ENCODE measurements around the gene PCDH9. TPM values are rescaled to one million over a fixed set of nuclear protein-coding genes. Genes with fewer than 3 reads are reported as not detected.

Gene PCDH9
- polyA plus RNA-seq, 3 donors from 2014 or later, result 0.56 to 0.77 TPM; not detected in 1

DNA sequence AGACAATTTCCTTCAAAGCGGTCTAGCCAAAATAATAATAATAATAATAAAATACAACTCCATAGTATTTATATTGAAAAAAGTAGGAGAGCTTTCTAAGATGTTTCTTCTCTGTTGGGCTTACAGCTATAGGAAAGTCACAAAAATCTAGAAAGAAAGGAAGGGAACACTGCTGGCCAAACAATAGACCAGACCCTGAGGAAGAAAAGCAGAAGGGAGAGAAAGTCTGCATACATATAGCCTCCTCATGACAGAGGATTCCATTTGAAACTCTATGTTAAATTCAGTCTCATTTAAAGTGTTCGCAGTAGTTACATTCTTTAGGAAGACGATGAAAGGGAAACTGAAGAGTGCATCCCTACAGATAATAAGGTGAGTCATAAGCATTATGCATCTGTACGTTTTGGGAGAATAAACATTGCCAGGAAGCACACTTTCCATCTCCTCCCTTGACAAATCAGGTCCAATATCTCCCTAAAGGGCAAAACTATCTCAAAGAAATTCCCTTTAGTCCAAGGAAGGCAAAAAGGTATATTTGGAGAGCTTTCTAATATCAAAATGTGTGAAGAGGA is 86.5 kb downstream of the PCDH9 start:
- Mint-ChIP-seq H3K4me3 (no peak overlapping the region), H3K27ac (no peak overlapping the region), H3K27me3 (ENCODE audit: low read depth in 3 of 3) (no peaks in the 10 kb centered on the region), H3K36me3 (no peaks in the 10 kb centered on the region), H3K4me1 (peaks cover 0 to 6% of the 10 kb centered on the region in 2 donors), H3K9me3 (peaks cover 0 to 5% (median under 1%) of the 10 kb centered on the region in 6 donors)
- DNase-seq, result no peak

DNA sequence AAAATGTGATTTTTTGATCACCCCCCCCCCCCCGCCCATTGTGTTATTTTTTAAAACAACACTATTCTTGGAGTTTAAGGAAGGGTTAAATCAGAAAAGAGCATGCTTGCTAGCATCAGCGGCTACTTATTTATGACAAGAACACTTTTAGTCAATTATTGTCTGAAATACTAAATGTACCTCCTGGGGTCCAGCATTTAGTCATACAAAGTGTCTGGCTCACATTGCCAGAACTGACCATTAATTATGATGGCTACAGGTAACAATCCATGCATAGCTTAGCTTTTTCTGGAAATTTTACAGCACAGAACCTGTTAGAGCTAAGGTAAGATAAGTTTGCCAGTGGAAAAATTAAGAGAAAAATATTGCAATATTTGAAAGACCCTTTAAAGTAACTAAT is 90.1 kb downstream of the PCDH9 start:
- DNase-seq, result no peak
- Mint-ChIP-seq H3K4me1 (no peaks in the 10 kb centered on the region), H3K27ac (no peak overlapping the region), H3K4me3 (no peak overlapping the region), H3K9me3 (peaks cover 0 to 5% (median 2%) of the 10 kb centered on the region in 6 donors), H3K36me3 (no peaks in the 10 kb centered on the region), H3K27me3 (ENCODE audit: low read depth in 3 of 3) (peaks cover 0 to 2% (median 0%) of the 10 kb centered on the region in 3 donors)

DNA sequence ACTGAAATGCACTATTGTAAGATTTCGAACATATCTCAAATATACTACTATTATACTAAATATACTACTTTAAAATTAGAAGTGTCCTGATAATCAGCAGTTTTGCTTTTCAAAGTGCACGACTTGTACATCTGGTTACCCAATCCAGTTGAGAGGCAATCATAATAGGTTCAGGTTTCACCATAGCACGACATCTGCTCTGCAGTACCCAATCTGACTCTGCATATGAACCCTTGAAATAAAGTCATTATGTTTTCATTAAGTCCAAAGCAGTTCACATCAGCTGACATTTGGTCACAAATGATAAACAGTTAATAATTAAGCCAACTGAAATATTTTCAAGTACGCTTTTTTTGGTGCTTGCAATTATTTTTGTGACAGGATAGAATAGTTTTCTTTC is 90.6 kb downstream of the PCDH9 start:
- Mint-ChIP-seq H3K27ac (no peak overlapping the region), H3K27me3 (ENCODE audit: low read depth in 3 of 3) (peaks cover 0 to 2% (median 0%) of the 10 kb centered on the region in 3 donors), H3K36me3 (no peaks in the 10 kb centered on the region), H3K4me3 (no peak overlapping the region), H3K4me1 (peaks cover 0 to 4% of the 10 kb centered on the region in 2 donors), H3K9me3 (peaks cover 0 to 5% (median 2%) of the 10 kb centered on the region in 6 donors)
- DNase-seq, result no peak

DNA sequence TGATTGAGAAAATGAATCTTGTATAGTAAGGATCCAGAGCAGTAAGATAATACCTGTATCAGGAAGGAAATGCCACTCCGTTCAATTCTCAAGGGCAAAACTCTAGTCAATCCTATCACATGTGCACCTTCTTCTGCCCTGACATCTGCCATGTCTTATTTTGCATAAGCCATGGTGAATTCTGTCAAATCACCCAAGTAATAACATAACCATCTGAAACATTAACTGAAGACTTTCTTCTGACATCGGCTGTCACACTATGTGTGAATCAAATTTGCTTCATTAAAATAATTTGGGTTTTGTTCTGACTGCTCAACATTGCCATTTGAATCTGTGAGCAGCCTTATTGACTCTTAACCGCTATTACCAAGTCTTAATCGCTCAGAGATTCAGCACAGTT is 91.2 kb downstream of the PCDH9 start:
- Mint-ChIP-seq H3K36me3 (no peaks in the 10 kb centered on the region), H3K9me3 (peaks cover 0 to 5% (median 2%) of the 10 kb centered on the region in 6 donors), H3K27me3 (ENCODE audit: low read depth in 3 of 3) (peaks cover 0 to 3% (median 0%) of the 10 kb centered on the region in 3 donors), H3K27ac (no peak overlapping the region), H3K4me3 (no peak overlapping the region), H3K4me1 (peaks cover 0 to 9% of the 10 kb centered on the region in 2 donors)
- DNase-seq, result no peak

DNA sequence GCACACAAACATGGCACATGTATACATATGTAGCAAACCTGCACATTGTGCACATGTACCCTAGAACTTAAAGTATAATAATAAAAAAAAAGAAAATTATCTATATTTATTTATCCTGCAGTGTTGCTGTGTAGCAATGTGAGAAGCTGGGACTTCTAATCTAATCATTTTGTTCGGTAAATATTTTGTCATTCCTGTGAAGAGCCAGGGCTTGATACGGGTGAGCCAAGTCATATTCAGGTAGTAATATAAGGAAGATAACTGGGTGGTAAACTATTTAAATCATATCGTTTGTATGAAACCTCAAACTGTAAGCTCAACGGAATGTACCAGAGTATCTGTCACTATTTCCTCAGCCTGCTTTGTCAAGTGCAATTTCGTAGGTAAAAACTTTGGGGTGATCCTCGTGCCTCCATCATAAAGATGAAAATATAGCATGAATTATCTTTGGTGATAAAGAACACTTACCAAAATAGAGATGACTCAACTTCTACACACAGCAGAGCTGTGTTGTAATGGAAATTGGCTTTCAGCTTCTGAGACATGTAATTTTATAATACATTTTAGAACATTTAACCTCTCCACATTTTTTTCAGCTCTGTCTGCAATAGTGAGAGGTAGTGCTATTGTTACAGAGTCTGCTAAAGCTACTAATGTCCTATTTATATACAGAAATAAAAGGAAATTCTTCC is 92.9 kb downstream of the PCDH9 start:
- Mint-ChIP-seq H3K4me1 (peaks cover 0 to 9% of the 10 kb centered on the region in 2 donors), H3K36me3 (no peaks in the 10 kb centered on the region), H3K27me3 (ENCODE audit: low read depth in 3 of 3) (peaks cover 0 to 4% (median 0%) of the 10 kb centered on the region in 3 donors), H3K4me3 (no peak overlapping the region), H3K27ac (no peak overlapping the region), H3K9me3 (peaks cover 0 to 5% (median 2%) of the 10 kb centered on the region in 6 donors)
- DNase-seq, result no peak

DNA sequence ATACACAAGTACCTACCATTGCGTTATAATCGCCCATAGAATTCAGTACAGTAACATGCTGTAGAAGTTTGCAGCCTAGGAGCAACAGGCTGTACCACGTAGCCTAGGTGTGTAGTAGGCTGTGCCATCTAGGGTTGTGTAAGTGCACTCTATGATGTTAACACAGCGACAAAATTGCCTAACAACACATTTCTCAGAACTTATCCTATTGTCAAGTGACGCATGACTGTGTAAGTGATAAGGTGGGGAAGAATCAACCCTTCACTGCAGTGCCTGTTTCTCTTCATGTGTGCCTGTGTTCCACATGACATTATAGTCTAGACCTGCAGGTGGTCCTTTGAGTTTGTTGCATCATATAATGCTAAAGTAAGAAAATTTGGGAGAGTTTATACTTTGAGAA is 94.0 kb downstream of the PCDH9 start:
- H3K9me3 Mint-ChIP-seq, result peaks cover 0 to 5% (median 2%) of the 10 kb centered on the region in 6 donors
- peaks cover 0 to 9% of the 10 kb centered on the region in 2 donors for H3K4me1 Mint-ChIP-seq
- DNase-seq, result no peak
- peaks cover 0 to 4% (median 0%) of the 10 kb centered on the region in 3 donors for H3K27me3 Mint-ChIP-seq (ENCODE audit: low read depth in 3 of 3)
- no peak overlapping the region for H3K27ac Mint-ChIP-seq
- no peaks in the 10 kb centered on the region for H3K36me3 Mint-ChIP-seq
- H3K4me3 Mint-ChIP-seq, result no peak overlapping the region

DNA sequence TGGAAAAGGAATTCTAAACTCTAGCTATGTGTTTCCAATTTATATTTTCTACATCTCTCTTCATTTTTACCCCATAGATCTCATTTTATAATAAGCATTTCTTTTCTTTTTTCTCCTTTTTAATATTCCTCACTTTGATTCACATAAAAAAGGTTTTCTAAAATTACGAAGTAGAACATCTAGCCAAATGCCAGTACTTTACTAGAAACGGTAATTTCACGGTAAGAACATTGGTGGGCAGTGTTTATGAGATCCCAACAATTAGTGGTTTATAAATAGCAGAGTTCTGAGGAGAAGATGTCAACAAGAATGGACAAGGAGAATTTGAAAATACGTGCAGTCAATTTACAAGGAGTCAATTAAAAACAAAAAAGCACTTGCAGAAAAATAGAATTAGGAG is 94.8 kb downstream of the PCDH9 start:
- DNase-seq, result no peak
- Mint-ChIP-seq H3K4me3 (no peak overlapping the region), H3K36me3 (no peaks in the 10 kb centered on the region), H3K27ac (peak overlapping the region in 1 of 6 donors; percentile 35), H3K27me3 (ENCODE audit: low read depth in 3 of 3) (peaks cover 0 to 4% (median 0%) of the 10 kb centered on the region in 3 donors), H3K4me1 (peaks cover 0 to 9% of the 10 kb centered on the region in 2 donors), H3K9me3 (peaks cover 0 to 2% (median 0%) of the 10 kb centered on the region in 6 donors)

DNA sequence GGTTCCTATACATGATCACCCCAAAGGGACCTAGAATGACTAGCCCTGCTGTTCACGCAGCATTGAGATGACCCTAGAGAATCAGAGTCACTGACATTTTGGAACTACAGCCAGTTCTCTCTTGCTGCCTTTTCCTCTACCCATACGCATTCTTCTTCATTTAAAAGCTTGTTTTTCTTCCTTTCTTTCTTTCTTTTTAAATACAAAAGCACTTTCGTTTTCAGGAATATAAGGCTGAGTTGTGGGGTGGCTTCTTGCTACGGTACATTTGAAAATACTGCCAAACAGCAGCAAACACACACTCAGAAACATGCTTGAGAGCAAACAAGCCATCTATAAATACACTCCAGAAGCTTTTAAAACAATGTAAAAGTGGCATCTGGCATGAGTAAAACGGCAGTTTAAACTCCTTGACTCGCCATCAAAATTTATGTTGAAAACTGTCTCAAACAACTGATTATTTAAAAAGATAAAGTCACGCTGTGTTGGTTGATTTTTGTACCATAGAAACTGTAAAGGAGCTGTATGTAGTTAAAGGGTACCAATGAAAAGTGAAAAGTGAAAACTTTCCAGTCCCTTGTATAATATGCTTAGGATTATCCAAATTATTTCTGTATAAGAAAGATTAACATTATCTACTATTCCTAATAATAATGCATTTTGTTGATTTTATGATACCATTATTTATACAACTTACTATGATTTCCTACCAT is 95.6 kb downstream of the PCDH9 start:
- no peak for DNase-seq
- peaks cover 0 to 9% of the 10 kb centered on the region in 2 donors for H3K4me1 Mint-ChIP-seq
- H3K36me3 Mint-ChIP-seq, result no peaks in the 10 kb centered on the region
- peaks cover 0 to 2% (median 0%) of the 10 kb centered on the region in 6 donors for H3K9me3 Mint-ChIP-seq
- peaks cover 0 to 4% (median 0%) of the 10 kb centered on the region in 3 donors for H3K27me3 Mint-ChIP-seq (ENCODE audit: low read depth in 3 of 3)
- peak overlapping the region; percentile 32 to 58 (median 49) for H3K4me3 Mint-ChIP-seq
- H3K27ac Mint-ChIP-seq, result peak overlapping the region in 3 of 6 donors; percentile 14 to 22 (median 20)

DNA sequence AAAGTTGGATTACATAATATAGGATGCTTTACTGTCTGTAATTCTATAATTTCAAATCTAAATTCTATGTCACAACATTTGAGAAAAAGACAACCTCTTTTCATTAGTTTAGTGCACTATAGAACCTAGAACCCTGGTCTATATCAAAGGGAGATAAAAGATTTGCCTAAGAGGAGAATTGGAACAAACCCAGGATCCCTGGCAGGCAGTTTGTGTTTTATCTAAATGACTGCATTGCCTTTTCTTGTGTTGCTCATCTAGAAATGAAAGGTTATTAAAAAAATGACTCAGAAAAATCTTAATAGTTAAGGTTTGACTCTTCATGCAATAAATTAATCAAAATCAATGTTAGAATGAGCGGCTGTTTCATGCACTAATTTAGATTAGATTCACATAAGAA is 96.7 kb downstream of the PCDH9 start:
- peaks cover 0 to 4% (median 0%) of the 10 kb centered on the region in 3 donors for H3K27me3 Mint-ChIP-seq (ENCODE audit: low read depth in 3 of 3)
- H3K4me3 Mint-ChIP-seq, result no peak overlapping the region
- peaks cover 0 to 9% of the 10 kb centered on the region in 2 donors for H3K4me1 Mint-ChIP-seq
- H3K36me3 Mint-ChIP-seq, result no peaks in the 10 kb centered on the region
- DNase-seq, result no peak
- H3K9me3 Mint-ChIP-seq, result peaks cover 0 to 2% (median 0%) of the 10 kb centered on the region in 6 donors
- no peak overlapping the region for H3K27ac Mint-ChIP-seq

DNA sequence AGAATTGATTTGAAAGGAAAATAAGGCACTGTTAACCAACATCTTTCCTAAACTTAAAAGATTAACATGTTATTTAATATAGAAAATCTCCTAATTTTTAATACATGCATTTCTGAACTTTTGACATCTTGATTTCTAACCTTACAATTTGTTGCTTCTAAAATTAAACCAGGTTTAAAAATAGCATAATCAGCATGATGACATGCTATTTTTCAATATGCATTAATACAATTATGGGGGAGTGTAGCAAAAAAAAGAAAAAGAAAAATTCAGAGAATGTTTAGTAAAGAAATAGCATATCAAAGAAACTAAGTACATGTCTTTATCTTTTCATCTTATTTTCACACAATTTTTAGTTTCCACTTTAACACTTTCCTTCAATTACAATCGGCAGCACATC is 98.7 kb downstream of the PCDH9 start:
- H3K4me3 Mint-ChIP-seq, result no peak overlapping the region
- DNase-seq, result no peak
- H3K27ac Mint-ChIP-seq, result no peak overlapping the region
- peaks cover 0 to 4% (median 0%) of the 10 kb centered on the region in 3 donors for H3K27me3 Mint-ChIP-seq (ENCODE audit: low read depth in 3 of 3)
- peaks cover 0 to 9% of the 10 kb centered on the region in 2 donors for H3K4me1 Mint-ChIP-seq
- no peaks in the 10 kb centered on the region for H3K36me3 Mint-ChIP-seq
- peaks cover 0 to 2% (median 0%) of the 10 kb centered on the region in 6 donors for H3K9me3 Mint-ChIP-seq

DNA sequence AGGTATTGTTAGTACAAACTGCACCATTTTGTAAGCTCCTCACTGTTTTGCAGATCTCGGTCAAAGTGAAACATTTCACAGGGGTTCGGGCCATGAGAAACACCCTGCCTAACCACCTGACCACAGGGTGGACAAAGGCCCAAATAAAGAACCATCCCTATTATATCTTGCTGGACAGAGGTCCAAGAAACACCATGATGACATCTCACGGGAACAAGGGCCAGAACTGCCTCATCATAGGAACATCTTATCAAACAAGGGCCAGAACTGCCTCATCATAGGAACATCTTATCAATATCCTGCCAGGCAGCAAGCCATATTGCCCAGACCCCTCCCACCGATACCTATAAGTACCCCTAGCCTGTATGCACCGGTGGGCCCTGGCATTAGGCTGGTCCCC is 99.7 kb downstream of the PCDH9 start:
- no peak overlapping the region for H3K4me3 Mint-ChIP-seq

DNA sequence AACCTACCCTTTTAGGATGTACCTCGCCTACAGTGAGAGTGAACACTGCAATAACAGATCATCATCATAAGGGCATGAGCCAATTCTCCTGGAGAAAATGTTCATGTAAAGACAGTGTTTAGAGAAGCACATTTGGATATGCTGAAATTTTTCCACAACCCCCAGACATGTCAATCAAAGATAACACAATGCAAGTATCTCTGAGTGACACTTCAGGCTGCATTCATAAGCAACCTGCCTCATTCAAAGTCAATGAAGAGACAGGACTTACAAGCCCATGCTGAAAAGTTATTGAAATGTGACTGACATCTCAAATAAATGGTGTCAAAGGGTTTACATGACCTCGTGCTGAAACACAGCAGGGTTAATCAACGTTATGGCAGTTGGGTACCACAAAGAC is 102.0 kb downstream of the PCDH9 start:
- DNase-seq, result no peak
- Mint-ChIP-seq H3K36me3 (no peaks in the 10 kb centered on the region), H3K4me3 (no peak overlapping the region), H3K9me3 (no peaks in the 10 kb centered on the region), H3K27ac (no peak overlapping the region), H3K4me1 (no peaks in the 10 kb centered on the region), H3K27me3 (ENCODE audit: low read depth in 3 of 3) (no peaks in the 10 kb centered on the region)

More for the DNA sequence above, 99.7 kb downstream of the PCDH9 start:
- H3K4me1 Mint-ChIP-seq, result peaks cover 0 to 9% of the 10 kb centered on the region in 2 donors
- H3K27ac Mint-ChIP-seq, result no peak overlapping the region
- H3K9me3 Mint-ChIP-seq, result peaks cover 0 to under 1% (median 0%) of the 10 kb centered on the region in 6 donors
- no peaks in the 10 kb centered on the region for H3K36me3 Mint-ChIP-seq
- H3K27me3 Mint-ChIP-seq (ENCODE audit: low read depth in 3 of 3), result peaks cover 0 to 2% (median 0%) of the 10 kb centered on the region in 3 donors
- no peak for DNase-seq

DNA sequence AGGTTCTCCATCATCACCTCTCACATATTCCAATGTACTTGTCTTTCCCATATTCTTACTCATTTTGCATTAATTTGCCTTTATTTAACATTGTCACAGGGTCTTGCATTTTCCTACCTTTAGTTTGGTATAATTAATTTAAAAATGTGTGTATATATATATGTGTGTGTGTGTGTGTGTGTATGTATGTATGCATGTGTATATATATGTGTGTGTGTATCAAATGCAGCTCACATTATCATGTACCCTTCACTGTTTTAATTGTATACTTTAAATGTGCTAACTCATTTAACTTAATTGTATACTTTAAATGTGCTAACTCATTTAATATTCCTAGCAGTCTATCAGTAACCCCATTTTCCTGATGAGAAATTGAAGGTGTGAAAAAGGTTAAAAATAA is 104.5 kb downstream of the PCDH9 start:
- H3K9me3 Mint-ChIP-seq, result no peaks in the 10 kb centered on the region
- H3K36me3 Mint-ChIP-seq, result no peaks in the 10 kb centered on the region
- H3K27me3 Mint-ChIP-seq (ENCODE audit: low read depth in 3 of 3), result peaks cover 0 to 1% (median 0%) of the 10 kb centered on the region in 3 donors
- H3K27ac Mint-ChIP-seq, result no peak overlapping the region
- H3K4me1 Mint-ChIP-seq, result no peaks in the 10 kb centered on the region
- no peak overlapping the region for H3K4me3 Mint-ChIP-seq
- no peak for DNase-seq

DNA sequence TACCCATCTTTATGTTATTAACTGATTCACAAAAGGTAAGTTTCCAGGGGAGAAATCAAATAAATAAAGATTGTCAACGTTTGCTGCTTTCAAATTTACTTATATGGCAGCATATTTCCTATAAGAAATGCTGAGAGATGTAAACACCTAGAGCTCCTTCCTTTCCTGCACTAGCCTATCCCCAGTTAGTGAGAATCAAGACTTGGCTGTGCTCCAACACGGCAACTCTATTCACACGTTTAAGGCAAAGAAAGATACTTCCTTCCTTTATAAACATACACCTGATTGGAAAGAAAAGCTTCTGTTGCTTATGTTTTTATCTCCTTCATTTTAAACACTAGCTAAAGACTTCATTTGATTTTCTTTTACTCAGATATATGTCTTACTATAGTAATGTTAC is 107.0 kb downstream of the PCDH9 start:
- H3K4me3 Mint-ChIP-seq, result no peak overlapping the region
- H3K27me3 Mint-ChIP-seq (ENCODE audit: low read depth in 3 of 3), result peaks cover 0 to 1% (median 0%) of the 10 kb centered on the region in 3 donors
- no peaks in the 10 kb centered on the region for H3K4me1 Mint-ChIP-seq
- no peaks in the 10 kb centered on the region for H3K36me3 Mint-ChIP-seq
- H3K27ac Mint-ChIP-seq, result no peak overlapping the region
- H3K9me3 Mint-ChIP-seq, result peaks cover 0 to 10% (median 0%) of the 10 kb centered on the region in 6 donors
- no peak for DNase-seq
